GM18499 (cell line): ENCODE measurements around the gene RAD9A.

Source experiments
- ATAC-seq: cut with Tn5 transposase; IDR thresholded peaks from one replicate; pipeline ENCODE4 v1.9.1; 2021; ENCODE audit warnings: moderate number of reproducible peaks; ENCODE audit not compliant: insufficient read depth, unreplicated experiment

Gene RAD9A

GRCh38 chr11:67391304-67392182 is at the start of gene RAD9A:
Gene RAD9A (plus strand): TSS chr11:67391986. CDS start chr11:67392045, 59 bp downstream.
- no peak for ATAC-seq

- ATAC-seq, result no peak
Measured at GRCh38 chr11:67344264-67344663, 47.5 kb upstream of the RAD9A start.

- no peak for ATAC-seq
Measured at GRCh38 chr11:67345247-67345919, 46.4 kb upstream of the RAD9A start.

- no peak for ATAC-seq
Measured at GRCh38 chr11:67345920-67346819, 45.6 kb upstream of the RAD9A start.

GRCh38 chr11:67347964-67348749 is 43.6 kb upstream of the RAD9A start:
- ATAC-seq, result no peak

- ATAC-seq, result no peak
Measured at GRCh38 chr11:67349036-67349435, 42.8 kb upstream of the RAD9A start.

GRCh38 chr11:67349457-67349856 is 42.3 kb upstream of the RAD9A start:
- no peak for ATAC-seq

DNA sequence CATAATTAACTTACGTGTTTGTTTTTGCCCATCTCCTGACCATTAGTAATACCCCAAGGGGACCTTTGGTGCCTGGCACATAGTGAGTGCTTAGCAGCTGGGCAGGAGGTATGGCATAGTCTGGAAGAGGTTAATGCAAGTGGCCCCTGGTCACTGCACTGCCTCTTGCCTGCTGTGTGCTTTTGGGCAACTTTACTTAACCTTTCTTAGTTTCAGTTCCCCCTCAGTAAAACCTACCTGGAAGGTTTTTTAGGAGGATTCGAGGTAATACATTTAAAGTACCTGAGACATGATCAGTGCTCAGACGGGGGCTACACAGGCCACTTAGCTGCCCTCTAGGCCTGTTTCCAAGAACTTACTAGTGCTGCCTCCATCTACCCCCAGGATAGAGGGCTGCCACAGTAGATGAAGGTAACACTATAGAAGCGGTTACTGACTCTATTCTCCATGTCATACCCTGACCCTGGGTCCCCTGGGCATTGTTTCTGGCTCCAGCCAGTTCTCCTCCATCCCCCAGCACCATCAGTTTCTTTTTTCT is 41.8 kb upstream of the RAD9A start:
- no peak for ATAC-seq

DNA sequence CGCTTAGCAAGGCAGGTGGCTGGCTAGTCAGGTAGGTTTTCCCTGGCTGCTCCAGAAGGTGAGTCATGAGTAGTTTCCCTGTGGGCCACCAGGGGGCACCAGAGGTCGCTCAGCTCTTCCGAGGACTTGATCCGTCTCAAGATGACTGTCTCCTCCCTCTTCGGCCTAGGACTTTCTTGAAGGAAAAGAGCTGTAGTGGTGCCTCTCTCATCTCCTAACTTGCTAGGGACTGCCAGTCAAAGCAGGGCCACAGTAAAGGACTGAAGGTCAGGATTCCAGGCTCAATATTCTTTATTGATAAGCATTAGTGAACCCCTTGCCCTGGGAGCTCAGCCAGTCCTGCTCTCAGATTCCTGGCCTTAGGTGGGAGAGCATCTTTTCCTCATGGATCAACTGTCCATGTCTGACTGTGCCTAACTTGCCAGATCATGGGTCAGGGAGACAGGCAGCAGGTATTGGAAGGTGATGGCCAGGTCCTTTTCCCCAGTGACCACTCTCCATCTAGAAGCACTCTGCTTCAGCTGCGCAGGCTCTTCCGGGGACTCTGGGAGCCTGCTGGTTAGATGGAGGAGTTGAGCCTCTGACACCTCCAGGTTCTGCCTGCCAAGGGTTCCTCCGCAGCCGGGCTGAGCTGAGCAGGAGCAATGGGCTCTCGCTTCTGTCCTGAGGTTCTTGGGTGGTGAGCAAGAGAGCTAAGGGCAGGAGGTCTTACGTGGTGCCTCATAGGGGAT is 40.3 kb upstream of the RAD9A start:
- no peak for ATAC-seq

GRCh38 chr11:67352546-67353316 is 39.1 kb upstream of the RAD9A start:
- no peak for ATAC-seq

GRCh38 chr11:67353317-67354074 is 38.3 kb upstream of the RAD9A start, which contains the start of gene POLD4:
Gene POLD4 (minus strand): TSS chr11:67353546. CDS start chr11:67353399, 147 bp downstream.
- ATAC-seq, result peak; percentile 50

- ATAC-seq, result no peak
Measured at GRCh38 chr11:67354075-67355022, 37.4 kb upstream of the RAD9A start.

GRCh38 chr11:67355023-67355793 is 36.6 kb upstream of the RAD9A start:
- no peak for ATAC-seq

DNA sequence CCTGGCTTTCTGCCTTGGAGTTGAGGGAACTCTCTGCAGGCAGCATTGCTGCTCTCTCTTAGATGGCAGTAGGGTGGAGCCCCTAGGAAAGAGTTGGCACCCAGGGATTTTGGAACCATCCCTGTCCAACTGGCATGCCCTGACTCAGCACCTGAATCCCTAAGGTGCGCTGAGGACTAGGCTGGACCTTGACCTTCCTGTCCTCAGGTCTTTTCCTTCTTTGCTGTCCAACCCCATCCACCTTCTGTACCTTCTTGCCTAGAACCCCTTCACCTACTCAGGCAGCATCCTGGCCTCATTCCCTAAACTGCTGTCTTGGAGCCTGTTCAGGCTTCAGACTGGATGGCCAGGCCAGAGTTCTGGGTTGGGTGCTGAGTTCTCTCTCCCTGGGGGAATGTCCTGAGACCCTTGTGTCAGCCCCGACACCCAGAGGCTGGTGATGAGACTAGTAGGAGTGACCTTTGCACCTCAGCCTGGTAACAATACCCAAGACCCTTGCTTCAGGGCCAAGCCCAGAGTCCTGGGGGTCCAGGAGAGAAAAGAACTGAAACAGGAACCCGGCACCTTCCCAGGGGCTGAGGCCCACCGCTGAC is 35.9 kb upstream of the RAD9A start:
- ATAC-seq, result no peak

DNA sequence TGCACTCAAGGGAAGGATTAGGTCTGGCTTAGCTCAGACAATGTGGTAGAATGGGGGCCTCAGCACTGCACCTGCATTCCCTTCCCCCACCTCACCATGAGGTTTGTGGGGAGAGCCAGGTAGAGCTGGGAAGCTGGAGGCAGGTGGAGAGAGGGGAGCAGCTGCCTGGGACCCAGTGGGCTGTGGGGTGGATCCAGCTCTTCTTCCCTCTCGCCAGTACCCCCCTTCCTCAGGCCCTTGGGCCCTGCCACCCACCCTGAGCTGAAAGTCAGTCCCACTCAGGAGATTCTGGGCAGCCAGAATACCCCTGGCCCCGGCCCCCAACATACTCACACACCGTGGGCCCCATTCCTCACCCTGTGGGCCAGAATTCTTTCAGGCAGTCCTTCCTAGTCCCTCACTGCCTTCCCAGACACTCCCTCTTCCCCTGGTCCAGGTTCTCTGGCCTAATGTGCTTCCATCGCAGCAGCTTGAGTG is 35.4 kb upstream of the RAD9A start:
- no peak for ATAC-seq
